Cortex of kidney (tissue), 1 donor: ENCODE data around the gene GPR135.

Experiments
- DNase-seq: peaks from one replicate; lab custom pipeline; 2025; lab: John Stamatoyannopoulos, UW

GPR135 gene

DNA sequence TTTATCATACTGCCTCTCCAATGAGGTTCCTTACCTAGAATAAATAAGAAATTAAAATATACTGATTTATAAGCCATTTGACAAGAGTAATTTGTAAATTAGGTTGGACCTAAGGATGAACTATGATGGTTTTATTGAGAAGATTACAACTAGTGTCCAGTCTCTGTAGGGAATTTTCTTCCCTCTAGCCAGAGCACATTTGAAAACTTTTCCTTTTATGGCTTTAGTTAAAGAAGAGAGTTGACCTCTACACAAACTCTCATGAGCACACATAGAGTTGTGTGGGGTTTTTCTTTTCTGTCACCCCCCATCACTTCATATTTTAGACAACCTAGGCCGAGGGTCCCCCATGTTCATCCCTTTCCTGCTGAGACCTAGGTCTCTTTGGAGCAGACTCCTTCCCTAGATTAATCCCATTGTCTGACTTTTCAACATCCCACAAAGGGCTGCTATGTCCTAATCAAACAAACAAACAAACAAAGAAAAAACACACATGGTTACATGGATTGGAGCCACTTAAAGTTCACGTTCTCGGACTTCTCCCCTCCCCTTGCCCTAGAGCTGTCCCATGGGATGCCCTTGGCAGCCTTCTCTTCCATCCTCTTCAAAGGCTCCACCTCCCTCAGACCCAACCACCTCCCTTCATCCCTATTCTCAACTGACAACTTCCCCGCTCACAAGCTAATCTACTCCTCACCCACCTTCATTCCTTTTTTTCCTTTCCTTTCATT lies 40.7 kb downstream of the GPR135 start:
- no peak for DNase-seq

DNA sequence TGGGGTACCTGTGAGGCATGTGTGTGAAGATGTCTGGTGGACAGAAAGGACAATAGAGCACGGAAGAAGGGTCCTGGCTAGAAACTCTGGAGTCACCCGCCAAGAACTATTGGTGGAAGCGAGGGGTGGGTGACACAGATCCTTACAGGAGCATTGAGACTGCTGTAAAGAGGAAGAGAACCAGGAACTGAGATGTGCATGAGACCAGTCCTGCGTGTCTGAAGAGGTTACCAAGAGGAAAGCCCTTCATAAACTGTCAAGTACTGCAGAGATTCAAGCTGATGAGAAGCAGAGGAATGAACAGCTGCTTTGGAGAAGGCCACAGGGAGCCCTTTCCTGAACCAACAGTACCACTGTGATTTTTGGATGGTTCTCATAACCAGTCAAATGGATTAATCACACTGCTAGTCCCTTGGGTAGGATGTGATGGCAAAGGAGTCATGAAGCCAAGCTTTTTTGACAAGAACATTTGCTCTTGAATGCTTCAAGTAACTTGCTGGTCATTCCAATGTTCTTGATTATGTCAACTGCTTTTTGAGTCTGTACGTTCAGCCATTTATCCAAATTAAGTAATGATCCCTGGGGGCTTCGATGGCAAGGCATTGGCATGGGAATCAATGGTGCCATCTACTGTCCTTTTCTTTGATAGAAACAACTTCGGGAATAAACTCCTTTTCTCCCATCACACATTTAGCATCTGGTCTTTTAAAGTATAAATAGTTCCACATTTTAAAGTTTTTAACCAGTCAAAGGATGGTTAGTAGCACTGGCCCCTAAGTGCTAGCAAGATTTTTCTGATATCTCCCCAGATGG lies 42.9 kb downstream of the GPR135 start:
- DNase-seq = no peak

DNA sequence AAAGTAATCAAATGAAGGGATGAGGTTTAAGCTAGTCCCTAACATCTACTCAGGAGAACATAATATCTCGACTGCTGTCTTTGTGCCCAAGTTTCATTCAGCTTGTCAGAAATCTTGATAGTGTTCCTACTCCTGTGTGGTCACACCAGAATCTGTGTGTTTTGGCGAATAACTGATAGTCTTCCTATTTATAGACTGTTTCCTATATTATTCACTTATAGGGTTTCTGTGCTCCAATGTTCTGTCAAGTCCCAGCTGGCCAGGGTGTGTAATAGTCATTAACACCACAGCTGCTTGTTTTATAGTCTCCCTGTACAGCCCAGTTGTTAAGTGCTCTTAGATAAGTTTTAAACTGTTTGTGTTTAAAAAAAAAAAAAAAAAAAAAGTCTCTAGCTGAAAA lies 45.9 kb downstream of the GPR135 start:
- no peak for DNase-seq

DNA sequence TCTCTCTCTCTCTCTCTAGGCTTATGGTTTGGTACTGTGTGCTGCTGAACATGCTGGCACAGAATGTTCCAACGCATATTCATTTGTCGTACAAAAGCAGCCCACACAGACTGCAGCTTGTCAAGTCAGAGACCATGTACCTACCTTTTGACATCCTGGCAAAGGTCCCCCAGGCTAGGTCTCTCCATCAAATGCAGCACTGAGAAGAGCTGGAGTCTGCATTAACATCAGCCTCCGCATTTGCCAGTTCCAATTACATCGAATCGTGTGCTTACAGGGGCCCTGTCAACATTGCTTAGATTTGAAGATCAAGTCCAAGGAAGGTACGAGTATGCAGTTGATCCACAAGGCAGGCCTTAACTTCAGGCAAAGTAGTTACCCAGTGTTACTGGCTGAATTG lies 47.9 kb downstream of the GPR135 start:
- DNase-seq = no peak

DNA sequence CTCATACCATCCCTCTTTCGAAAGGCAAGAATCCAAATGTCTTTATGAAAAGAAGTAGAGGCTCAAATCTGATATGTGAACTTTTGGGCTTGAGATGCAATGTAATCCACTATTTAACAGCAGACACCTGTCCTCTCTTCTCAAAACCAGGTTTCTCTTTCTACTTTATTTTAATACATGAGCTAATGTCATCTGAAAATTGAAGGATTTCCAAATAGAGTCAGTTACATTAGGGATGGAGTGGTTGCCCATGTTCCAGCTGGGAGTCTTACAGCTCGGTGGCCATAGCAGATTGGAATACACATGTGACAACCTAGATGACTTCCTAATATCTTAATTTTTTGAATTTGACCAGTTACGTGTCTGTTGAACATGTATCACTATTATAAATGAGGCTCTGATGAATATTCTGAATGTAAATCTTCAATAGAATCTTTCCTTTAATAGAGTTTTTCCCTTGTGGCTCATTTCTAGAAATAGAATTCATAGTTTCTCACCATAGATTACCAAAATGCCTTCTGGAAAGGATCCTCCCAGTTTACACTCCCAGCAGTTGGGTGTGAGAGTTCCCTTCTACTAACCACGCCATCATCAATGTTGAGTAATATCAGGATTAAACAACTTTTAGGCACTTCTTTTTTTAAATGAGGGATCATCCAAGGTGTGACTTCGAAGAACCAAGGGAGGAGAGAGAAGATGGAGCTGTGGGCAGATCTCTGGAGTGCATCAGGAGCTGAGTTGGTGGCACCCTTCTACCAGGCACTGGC lies 49.2 kb downstream of the GPR135 start:
- DNase-seq = no peak
